Keratinocyte (primary cell): Measurements from ENCODE around the gene DNPH1.

ENCODE experiments used
- EZH2 ChIP-seq: IDR thresholded peaks from one replicate; pipeline ENCODE4 v1.6.1; 2012; ENCODE audit warnings: inconsistent platforms, mild to moderate bottlenecking, low read length, moderate library complexity
- TF ChIP-seq, protein P1 (sequence below), 3 experiments: IDR thresholded peaks in 1 of 3; conservative IDR thresholded peaks in 1 of 3; optimal IDR thresholded peaks in 1 of 3; 2 replicates in 2 of 3; 3 replicates in 1 of 3; pipeline versions ENCODE3 to v1.5.1; 2011; ENCODE audit warnings: low read length in 3 of 3, mild to moderate bottlenecking in 3 of 3, moderate library complexity in 2 of 3, control low read depth in 1 of 3, inconsistent platforms in 1 of 3; ENCODE audit not compliant: insufficient read depth in 2 of 3; ENCODE audit errors: extremely low read depth in 1 of 3

DNA sequence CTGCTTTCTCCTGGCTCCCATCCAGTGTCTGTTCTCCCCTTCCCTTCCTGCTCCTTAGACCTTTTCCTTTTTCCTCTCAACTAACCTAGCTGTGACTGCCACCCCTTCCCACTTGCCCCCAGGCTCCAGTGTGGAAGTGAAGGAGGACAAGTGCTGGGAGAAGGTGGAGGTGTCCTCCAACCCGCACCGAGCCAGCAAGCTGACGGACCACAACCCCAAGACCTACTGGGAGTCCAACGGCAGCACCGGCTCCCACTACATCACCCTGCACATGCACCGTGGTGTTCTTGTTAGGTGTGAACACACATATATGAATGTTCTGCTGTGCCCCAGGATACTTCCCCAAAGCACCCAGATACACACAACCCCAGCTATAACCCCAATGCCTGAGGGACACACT is 28.7 kb downstream of the DNPH1 start:
- TF ChIP-seq, protein P1, sequence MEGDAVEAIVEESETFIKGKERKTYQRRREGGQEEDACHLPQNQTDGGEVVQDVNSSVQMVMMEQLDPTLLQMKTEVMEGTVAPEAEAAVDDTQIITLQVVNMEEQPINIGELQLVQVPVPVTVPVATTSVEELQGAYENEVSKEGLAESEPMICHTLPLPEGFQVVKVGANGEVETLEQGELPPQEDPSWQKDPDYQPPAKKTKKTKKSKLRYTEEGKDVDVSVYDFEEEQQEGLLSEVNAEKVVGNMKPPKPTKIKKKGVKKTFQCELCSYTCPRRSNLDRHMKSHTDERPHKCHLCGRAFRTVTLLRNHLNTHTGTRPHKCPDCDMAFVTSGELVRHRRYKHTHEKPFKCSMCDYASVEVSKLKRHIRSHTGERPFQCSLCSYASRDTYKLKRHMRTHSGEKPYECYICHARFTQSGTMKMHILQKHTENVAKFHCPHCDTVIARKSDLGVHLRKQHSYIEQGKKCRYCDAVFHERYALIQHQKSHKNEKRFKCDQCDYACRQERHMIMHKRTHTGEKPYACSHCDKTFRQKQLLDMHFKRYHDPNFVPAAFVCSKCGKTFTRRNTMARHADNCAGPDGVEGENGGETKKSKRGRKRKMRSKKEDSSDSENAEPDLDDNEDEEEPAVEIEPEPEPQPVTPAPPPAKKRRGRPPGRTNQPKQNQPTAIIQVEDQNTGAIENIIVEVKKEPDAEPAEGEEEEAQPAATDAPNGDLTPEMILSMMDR (optimal IDR thresholded peaks at IDR 0.05 in 1 of 3, IDR thresholded peaks at IDR 0.05 in 1 of 3, conservative IDR thresholded peaks at IDR 0.05 in 1 of 3; ENCODE audit: extremely low read depth in 1 of 3, insufficient read depth in 2 of 3, low read length in 3 of 3): no peak
- TF ChIP-seq EZH2: no peak
